GM21529 (cell line): ENCODE measurements around the gene ZNF263.

Experiments
- ATAC-seq: cut with Tn5 transposase; IDR thresholded peaks from one replicate; pipeline ENCODE4 v1.9.1; 2021; ENCODE audit not compliant: unreplicated experiment

ZNF263 gene

GRCh38 chr16:3282730-3283542 lies at the start of gene ZNF263:
TSS of gene ZNF263 (plus strand) at chr16:3283491. CDS start at chr16:3283819, 328 bp downstream.
- ATAC-seq, result peak; percentile 84

GRCh38 chr16:3234543-3234856 lies 48.8 kb upstream of the ZNF263 start:
- ATAC-seq, result peak; percentile 27

GRCh38 chr16:3234857-3235561 lies 48.3 kb upstream of the ZNF263 start, which contains the start of gene ZNF200:
TSS of gene ZNF200 (minus strand) at chr16:3235158. CDS start at chr16:3233755, 1,403 bp downstream.
- peak; percentile 91 for ATAC-seq

GRCh38 chr16:3235856-3236669 lies 47.2 kb upstream of the ZNF263 start:
- no peak for ATAC-seq

- no peak for ATAC-seq
Measured at GRCh38 chr16:3241761-3242160, 41.5 kb upstream of the ZNF263 start.

- no peak for ATAC-seq
Measured at GRCh38 chr16:3242709-3243108, 40.6 kb upstream of the ZNF263 start.

- ATAC-seq, result no peak
Measured at GRCh38 chr16:3243882-3244281, 39.4 kb upstream of the ZNF263 start.

GRCh38 chr16:3246002-3246401 lies 37.3 kb upstream of the ZNF263 start:
- ATAC-seq, result no peak

GRCh38 chr16:3246876-3247275 lies 36.4 kb upstream of the ZNF263 start:
- ATAC-seq, result no peak

GRCh38 chr16:3248596-3248995 lies 34.7 kb upstream of the ZNF263 start:
- ATAC-seq, result no peak

GRCh38 chr16:3249020-3249419 lies 34.3 kb upstream of the ZNF263 start:
- no peak for ATAC-seq

GRCh38 chr16:3249451-3249850 lies 33.8 kb upstream of the ZNF263 start:
- ATAC-seq, result no peak

GRCh38 chr16:3252967-3253366 lies 30.3 kb upstream of the ZNF263 start:
- ATAC-seq, result no peak

GRCh38 chr16:3254309-3254708 lies 29.0 kb upstream of the ZNF263 start:
- no peak for ATAC-seq

GRCh38 chr16:3256146-3256865 lies 27.0 kb upstream of the ZNF263 start, which contains the start of gene MEFV:
TSS of gene MEFV (minus strand) at chr16:3256633. CDS start at chr16:3256587, 46 bp downstream.
- no peak for ATAC-seq

GRCh38 chr16:3256866-3257465 lies 26.3 kb upstream of the ZNF263 start:
- no peak for ATAC-seq

GRCh38 chr16:3259836-3260235 lies 23.5 kb upstream of the ZNF263 start:
- no peak for ATAC-seq

- ATAC-seq, result no peak
Measured at GRCh38 chr16:3262517-3262916, 20.8 kb upstream of the ZNF263 start.

- peak; percentile 88 for ATAC-seq
Measured at GRCh38 chr16:3264137-3265036, 18.9 kb upstream of the ZNF263 start.
